GM23338 (cell line): ENCODE measurements around the gene MLF2. TPM values are rescaled to one million over a fixed set of nuclear protein-coding genes. Genes with fewer than 3 reads are reported as not detected.

Source experiments
- ATAC-seq: fragments of 200-7000 bp; cut with Tn5 transposase; 3 replicates; pipeline ENCODE4 v1.9.1; 2020
- DNase-seq: peaks from one replicate; pipeline ENCODE4 v3.0.0-alpha.2; 2015; ENCODE audit warnings: low spot score
- H2AFZ ChIP-seq: fragments of 200-600 bp; sonication (generic); 2 replicates; pipeline ENCODE4 v1.8.0; 2016; ENCODE audit warnings: antibody characterized with exemption, mild to moderate bottlenecking, moderate library complexity
- H3F3A ChIP-seq: fragments of 200-600 bp; sonication (generic); replicated peaks from 2 replicates; pipeline ENCODE4 v1.8.0; 2017; ENCODE audit warnings: antibody characterized with exemption, mixed run types, low read depth
- H3K27ac ChIP-seq: fragments of 200-600 bp; sonication (generic); 2 replicates; pipeline ENCODE4 v1.6.1; 2016; ENCODE audit warnings: low read depth
- H3K27me3 ChIP-seq: fragments of 200-600 bp; sonication (generic); 2 replicates; pipeline ENCODE4 v1.8.0; 2016; ENCODE audit warnings: mild to moderate bottlenecking, mixed run types, moderate library complexity; ENCODE audit not compliant: insufficient read depth
- H3K36me3 ChIP-seq: fragments of 200-600 bp; sonication (generic); 2 replicates; pipeline ENCODE4 v1.8.0; 2016; ENCODE audit warnings: mild to moderate bottlenecking; ENCODE audit not compliant: insufficient read depth
- H3K4me1 ChIP-seq: fragments of 200-600 bp; sonication (generic); 2 replicates; pipeline ENCODE4 v1.8.0; 2016; ENCODE audit warnings: mild to moderate bottlenecking, moderate library complexity; ENCODE audit not compliant: insufficient read depth
- H3K4me2 ChIP-seq: fragments of 200-600 bp; sonication (generic); 2 replicates; pipeline ENCODE4 v1.7.1; 2017; ENCODE audit warnings: mixed run types
- H3K4me3 ChIP-seq: fragments of 200-600 bp; sonication (generic); 2 replicates; pipeline ENCODE4 v1.6.1; 2016; ENCODE audit warnings: mixed run types
- H3K79me2 ChIP-seq: fragments of 200-600 bp; sonication (generic); replicated peaks from 2 replicates; pipeline ENCODE4 v1.8.0; 2017; ENCODE audit warnings: mild to moderate bottlenecking; ENCODE audit not compliant: insufficient read depth
- H3K9me2 ChIP-seq: fragments of 200-600 bp; sonication (generic); 2 replicates; pipeline ENCODE4 v1.8.0; 2017; ENCODE audit not compliant: insufficient read depth
- H4K20me1 ChIP-seq: fragments of 200-600 bp; sonication (generic); replicated peaks from 2 replicates; pipeline ENCODE4 v1.8.0; 2017; ENCODE audit warnings: mild to moderate bottlenecking; ENCODE audit not compliant: insufficient read depth
- H3K27ac Mint-ChIP-seq: 2 replicates; pipeline ENCODE4 v1.8.0; 2020; ENCODE audit warnings: inconsistent platforms, mild to moderate bottlenecking, moderate library complexity, mixed read lengths
- H3K27me3 Mint-ChIP-seq: 3 replicates; pipeline ENCODE4 v1.8.0; 2022; ENCODE audit warnings: low read depth, mild to moderate bottlenecking, moderate library complexity, mixed read lengths, inconsistent platforms; ENCODE audit not compliant: insufficient read depth, poor library complexity
- H3K36me3 Mint-ChIP-seq: 3 replicates; pipeline ENCODE4 v1.8.0; 2021; ENCODE audit warnings: low read depth, mild to moderate bottlenecking, inconsistent platforms, moderate library complexity, mixed read lengths
- H3K4me1 Mint-ChIP-seq: 3 replicates; pipeline ENCODE4 v1.8.0; 2020; ENCODE audit warnings: mild to moderate bottlenecking, inconsistent platforms, mixed read lengths
- H3K4me3 Mint-ChIP-seq: 3 replicates; pipeline ENCODE4 v1.8.0; 2021; ENCODE audit warnings: moderate library complexity, mild to moderate bottlenecking, inconsistent platforms, mixed read lengths
- H3K9me3 Mint-ChIP-seq: 3 replicates; pipeline ENCODE4 v1.8.0; 2020; ENCODE audit warnings: moderate library complexity, mild to moderate bottlenecking, inconsistent platforms, mixed read lengths
- CREB1 ChIP-seq: fragments of 250-450 bp; sonication (Bioruptor Pico); IDR thresholded peaks from 2 replicates; pipeline ENCODE4 v1.5.0; 2020; ENCODE audit warnings: low read depth, mild to moderate bottlenecking, moderate library complexity
- CTCF ChIP-seq, 2 experiments: fragments of 200-600 bp in 1 of 2; sonication (generic) in 1 of 2; conservative IDR thresholded peaks; 2 replicates each; pipeline versions ENCODE4 v1.5.1 to v1.6.1; 2016 to 2017; ENCODE audit warnings: antibody characterized with exemption in 2 of 2, low read depth in 2 of 2, mild to moderate bottlenecking in 2 of 2, moderate library complexity in 1 of 2
- ETS1 ChIP-seq: IDR thresholded peaks from 2 replicates; pipeline ENCODE4 v1.6.1; 2016; ENCODE audit warnings: antibody characterized with exemption
- EZH2 ChIP-seq: fragments of 200-600 bp; sonication (generic); IDR thresholded peaks from one replicate; pipeline ENCODE4 v1.8.0; 2017; ENCODE audit warnings: antibody characterized with exemption, mild to moderate bottlenecking, low read depth; ENCODE audit not compliant: unreplicated experiment
- EZH2phosphoT487 ChIP-seq: fragments of 200-600 bp; sonication (generic); IDR thresholded peaks from one replicate; pipeline ENCODE4 v1.8.1; 2018; ENCODE audit warnings: antibody characterized with exemption; ENCODE audit not compliant: unreplicated experiment
- JUNB ChIP-seq: IDR thresholded peaks from one replicate; pipeline ENCODE4 v1.6.1; 2016; ENCODE audit warnings: antibody characterized with exemption; ENCODE audit not compliant: unreplicated experiment
- NANOG ChIP-seq: IDR thresholded peaks from 2 replicates; pipeline ENCODE4 v1.6.1; 2016; ENCODE audit warnings: antibody characterized with exemption, borderline replicate concordance
- POLR2AphosphoS5 ChIP-seq: IDR thresholded peaks from 2 replicates; pipeline ENCODE4 v1.6.1; 2016; ENCODE audit warnings: antibody characterized with exemption, low read depth
- STAT1 ChIP-seq: IDR thresholded peaks from one replicate; pipeline ENCODE4 v1.6.1; 2016; ENCODE audit warnings: antibody characterized with exemption; ENCODE audit not compliant: unreplicated experiment
- ZNF114 ChIP-seq: fragments of 250-450 bp; sonication (Bioruptor Pico); IDR thresholded peaks from 2 replicates; pipeline ENCODE4 v1.5.0; 2020; ENCODE audit warnings: mild to moderate bottlenecking, moderate library complexity
- ZNF331 ChIP-seq: fragments of 250-450 bp; sonication (Bioruptor Pico); IDR thresholded peaks from 2 replicates; pipeline ENCODE4 v1.5.0; 2020; ENCODE audit warnings: low read depth, mild to moderate bottlenecking, moderate library complexity
- polyA plus RNA-seq: library from polyadenylated mRNA; unstranded; fragments of >200 nt; fragmentation: Nextera tagmentation; extraction: Ambion mirVana; gene quantifications from 2 replicates; pipeline ENCODE4 v1.2.1, GENCODE V29; 2016
- total RNA-seq: library from RNA; depleted of rRNA; stranded (reverse); fragments of >200 nt; shearing (Covaris generic); gene quantifications from 2 replicates; pipeline ENCODE4 v1.2.3, GENCODE V29; 2014
- TF ChIP-seq, protein P1 (sequence below): fragments of 250-450 bp; sonication (Bioruptor Pico); IDR thresholded peaks from 2 replicates; pipeline ENCODE4 v1.5.0; 2020; ENCODE audit warnings: mild to moderate bottlenecking, moderate library complexity
- TF ChIP-seq, protein P2 (sequence below): IDR thresholded peaks from one replicate; pipeline ENCODE4 v1.6.1; 2018; ENCODE audit warnings: antibody characterized with exemption; ENCODE audit not compliant: unreplicated experiment

Gene MLF2
- total and polyA plus RNA-seq, 2 experiments from 2014 or later: 280 to 289 TPM

DNA sequence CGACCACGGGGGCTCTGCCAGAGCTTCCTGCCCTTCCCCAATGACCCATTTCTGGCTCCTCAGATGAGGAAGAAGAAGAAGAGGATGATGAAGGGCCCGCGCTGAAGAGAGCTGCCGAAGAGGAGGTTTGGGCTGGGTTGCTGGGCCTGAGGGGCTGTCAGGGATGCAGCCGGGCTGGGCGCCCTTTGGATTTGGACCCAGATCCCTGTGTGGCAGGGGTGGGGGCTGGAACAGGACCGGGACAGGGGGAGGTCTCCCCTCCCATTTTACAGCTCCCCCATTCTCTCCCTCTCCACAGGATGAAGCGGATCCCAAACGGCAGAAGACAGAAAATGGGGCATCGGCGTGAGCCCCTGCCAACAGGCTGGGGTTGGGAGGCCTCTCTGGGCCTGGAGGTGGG, 17.2 kb upstream of the MLF2 start:
- Histone ChIP-seq H3K9me2 (no peaks in the 10 kb centered on the region), H3K27ac (no peak overlapping the region), H3K4me1 (peaks cover 46% of the 10 kb centered on the region), H3K27me3 (peaks cover 49% of the 10 kb centered on the region), H4K20me1 (peaks cover 20% of the 10 kb centered on the region), H3K4me3 (no peak overlapping the region), H3F3A (peaks cover 48% of the 10 kb centered on the region), H3K36me3 (no peaks in the 10 kb centered on the region), H2AFZ (no peak overlapping the region), H3K4me2 (no peak overlapping the region; the same call in 1 of the 2 replicates), H3K79me2 (peaks cover 20% of the 10 kb centered on the region)
- DNase-seq: no peak
- H3K9me3 Mint-ChIP-seq: no peaks in the 10 kb centered on the region; the same call in 2 of the 3 replicates
- peaks cover 63% of the 10 kb centered on the region for H3K4me1 Mint-ChIP-seq
- H3K27me3 Mint-ChIP-seq: peaks cover 44% of the 10 kb centered on the region
- H3K27ac Mint-ChIP-seq: no peak overlapping the region
- no peak for TF ChIP-seq ZNF114 (CRISPR knock-in tag)
- no peak for TF ChIP-seq NANOG
- TF ChIP-seq POLR2AphosphoS5: no peak
- TF ChIP-seq ETS1: no peak
- TF ChIP-seq, protein P1, sequence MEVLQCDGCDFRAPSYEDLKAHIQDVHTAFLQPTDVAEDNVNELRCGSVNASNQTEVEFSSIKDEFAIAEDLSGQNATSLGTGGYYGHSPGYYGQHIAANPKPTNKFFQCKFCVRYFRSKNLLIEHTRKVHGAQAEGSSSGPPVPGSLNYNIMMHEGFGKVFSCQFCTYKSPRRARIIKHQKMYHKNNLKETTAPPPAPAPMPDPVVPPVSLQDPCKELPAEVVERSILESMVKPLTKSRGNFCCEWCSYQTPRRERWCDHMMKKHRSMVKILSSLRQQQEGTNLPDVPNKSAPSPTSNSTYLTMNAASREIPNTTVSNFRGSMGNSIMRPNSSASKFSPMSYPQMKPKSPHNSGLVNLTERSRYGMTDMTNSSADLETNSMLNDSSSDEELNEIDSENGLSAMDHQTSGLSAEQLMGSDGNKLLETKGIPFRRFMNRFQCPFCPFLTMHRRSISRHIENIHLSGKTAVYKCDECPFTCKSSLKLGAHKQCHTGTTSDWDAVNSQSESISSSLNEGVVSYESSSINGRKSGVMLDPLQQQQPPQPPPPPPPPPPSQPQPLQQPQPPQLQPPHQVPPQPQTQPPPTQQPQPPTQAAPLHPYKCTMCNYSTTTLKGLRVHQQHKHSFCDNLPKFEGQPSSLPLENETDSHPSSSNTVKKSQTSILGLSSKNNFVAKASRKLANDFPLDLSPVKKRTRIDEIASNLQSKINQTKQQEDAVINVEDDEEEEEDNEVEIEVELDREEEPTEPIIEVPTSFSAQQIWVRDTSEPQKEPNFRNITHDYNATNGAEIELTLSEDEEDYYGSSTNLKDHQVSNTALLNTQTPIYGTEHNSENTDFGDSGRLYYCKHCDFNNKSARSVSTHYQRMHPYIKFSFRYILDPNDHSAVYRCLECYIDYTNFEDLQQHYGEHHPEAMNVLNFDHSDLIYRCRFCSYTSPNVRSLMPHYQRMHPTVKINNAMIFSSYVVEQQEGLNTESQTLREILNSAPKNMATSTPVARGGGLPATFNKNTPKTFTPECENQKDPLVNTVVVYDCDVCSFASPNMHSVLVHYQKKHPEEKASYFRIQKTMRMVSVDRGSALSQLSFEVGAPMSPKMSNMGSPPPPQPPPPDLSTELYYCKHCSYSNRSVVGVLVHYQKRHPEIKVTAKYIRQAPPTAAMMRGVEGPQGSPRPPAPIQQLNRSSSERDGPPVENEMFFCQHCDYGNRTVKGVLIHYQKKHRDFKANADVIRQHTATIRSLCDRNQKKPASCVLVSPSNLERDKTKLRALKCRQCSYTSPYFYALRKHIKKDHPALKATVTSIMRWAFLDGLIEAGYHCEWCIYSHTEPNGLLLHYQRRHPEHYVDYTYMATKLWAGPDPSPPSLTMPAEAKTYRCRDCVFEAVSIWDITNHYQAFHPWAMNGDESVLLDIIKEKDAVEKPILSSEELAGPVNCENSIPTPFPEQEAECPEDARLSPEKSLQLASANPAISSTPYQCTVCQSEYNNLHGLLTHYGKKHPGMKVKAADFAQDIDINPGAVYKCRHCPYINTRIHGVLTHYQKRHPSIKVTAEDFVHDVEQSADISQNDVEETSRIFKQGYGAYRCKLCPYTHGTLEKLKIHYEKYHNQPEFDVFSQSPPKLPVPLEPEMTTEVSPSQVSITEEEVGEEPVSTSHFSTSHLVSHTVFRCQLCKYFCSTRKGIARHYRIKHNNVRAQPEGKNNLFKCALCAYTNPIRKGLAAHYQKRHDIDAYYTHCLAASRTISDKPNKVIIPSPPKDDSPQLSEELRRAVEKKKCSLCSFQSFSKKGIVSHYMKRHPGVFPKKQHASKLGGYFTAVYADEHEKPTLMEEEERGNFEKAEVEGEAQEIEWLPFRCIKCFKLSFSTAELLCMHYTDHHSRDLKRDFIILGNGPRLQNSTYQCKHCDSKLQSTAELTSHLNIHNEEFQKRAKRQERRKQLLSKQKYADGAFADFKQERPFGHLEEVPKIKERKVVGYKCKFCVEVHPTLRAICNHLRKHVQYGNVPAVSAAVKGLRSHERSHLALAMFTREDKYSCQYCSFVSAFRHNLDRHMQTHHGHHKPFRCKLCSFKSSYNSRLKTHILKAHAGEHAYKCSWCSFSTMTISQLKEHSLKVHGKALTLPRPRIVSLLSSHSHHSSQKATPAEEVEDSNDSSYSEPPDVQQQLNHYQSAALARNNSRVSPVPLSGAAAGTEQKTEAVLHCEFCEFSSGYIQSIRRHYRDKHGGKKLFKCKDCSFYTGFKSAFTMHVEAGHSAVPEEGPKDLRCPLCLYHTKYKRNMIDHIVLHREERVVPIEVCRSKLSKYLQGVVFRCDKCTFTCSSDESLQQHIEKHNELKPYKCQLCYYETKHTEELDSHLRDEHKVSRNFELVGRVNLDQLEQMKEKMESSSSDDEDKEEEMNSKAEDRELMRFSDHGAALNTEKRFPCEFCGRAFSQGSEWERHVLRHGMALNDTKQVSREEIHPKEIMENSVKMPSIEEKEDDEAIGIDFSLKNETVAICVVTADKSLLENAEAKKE (CRISPR knock-in tag): no peak
- no peak for TF ChIP-seq CREB1 (CRISPR knock-in tag)
- TF ChIP-seq, protein P2, sequence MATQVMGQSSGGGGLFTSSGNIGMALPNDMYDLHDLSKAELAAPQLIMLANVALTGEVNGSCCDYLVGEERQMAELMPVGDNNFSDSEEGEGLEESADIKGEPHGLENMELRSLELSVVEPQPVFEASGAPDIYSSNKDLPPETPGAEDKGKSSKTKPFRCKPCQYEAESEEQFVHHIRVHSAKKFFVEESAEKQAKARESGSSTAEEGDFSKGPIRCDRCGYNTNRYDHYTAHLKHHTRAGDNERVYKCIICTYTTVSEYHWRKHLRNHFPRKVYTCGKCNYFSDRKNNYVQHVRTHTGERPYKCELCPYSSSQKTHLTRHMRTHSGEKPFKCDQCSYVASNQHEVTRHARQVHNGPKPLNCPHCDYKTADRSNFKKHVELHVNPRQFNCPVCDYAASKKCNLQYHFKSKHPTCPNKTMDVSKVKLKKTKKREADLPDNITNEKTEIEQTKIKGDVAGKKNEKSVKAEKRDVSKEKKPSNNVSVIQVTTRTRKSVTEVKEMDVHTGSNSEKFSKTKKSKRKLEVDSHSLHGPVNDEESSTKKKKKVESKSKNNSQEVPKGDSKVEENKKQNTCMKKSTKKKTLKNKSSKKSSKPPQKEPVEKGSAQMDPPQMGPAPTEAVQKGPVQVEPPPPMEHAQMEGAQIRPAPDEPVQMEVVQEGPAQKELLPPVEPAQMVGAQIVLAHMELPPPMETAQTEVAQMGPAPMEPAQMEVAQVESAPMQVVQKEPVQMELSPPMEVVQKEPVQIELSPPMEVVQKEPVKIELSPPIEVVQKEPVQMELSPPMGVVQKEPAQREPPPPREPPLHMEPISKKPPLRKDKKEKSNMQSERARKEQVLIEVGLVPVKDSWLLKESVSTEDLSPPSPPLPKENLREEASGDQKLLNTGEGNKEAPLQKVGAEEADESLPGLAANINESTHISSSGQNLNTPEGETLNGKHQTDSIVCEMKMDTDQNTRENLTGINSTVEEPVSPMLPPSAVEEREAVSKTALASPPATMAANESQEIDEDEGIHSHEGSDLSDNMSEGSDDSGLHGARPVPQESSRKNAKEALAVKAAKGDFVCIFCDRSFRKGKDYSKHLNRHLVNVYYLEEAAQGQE: no peak
- TF ChIP-seq STAT1: no peak
- TF ChIP-seq ZNF331 (CRISPR knock-in tag): no peak
- TF ChIP-seq EZH2: no peak
- no peak for TF ChIP-seq JUNB
- no peak for TF ChIP-seq CTCF (conservative IDR thresholded peaks at IDR 0.05; ENCODE audit: low read depth in 2 of 2)
- TF ChIP-seq EZH2phosphoT487: no peak
- H3K4me3 Mint-ChIP-seq: no peak overlapping the region
- peaks cover 22% of the 10 kb centered on the region for H3K36me3 Mint-ChIP-seq
- no peak for ATAC-seq
